Adrenal gland (tissue), 12 donors: ENCODE results near the gene MYZAP. TPM values are rescaled to one million over a fixed set of nuclear protein-coding genes. Genes with fewer than 3 reads are reported as not detected.

Source experiments
- DNase-seq, 7 donors: peaks; one replicate each; pipeline ENCODE4 v3.0.0-alpha.2; 2019 to 2020
- H3K27ac ChIP-seq, 5 donors: fragments of 200-600 bp; sonication (generic) in 4 of 5; 1 replicate in 3 of 5; 2 replicates in 2 of 5; pipeline versions ENCODE4 v1.5.1 to v1.8.0; 2016 to 2020; ENCODE audit warnings: mild to moderate bottlenecking in 1 of 5
- H3K27me3 ChIP-seq: fragments of 200-600 bp; 2 replicates; pipeline ENCODE4 v1.8.0; 2021
- H3K36me3 ChIP-seq, 2 donors: fragments of 200-600 bp; replicated peaks in 1 of 2; 1 replicate in 1 of 2; 2 replicates in 1 of 2; pipeline versions ENCODE4 v1.5.1 to v1.8.0; 2018 to 2022
- H3K4me1 ChIP-seq, 2 donors: fragments of 200-600 bp; replicated peaks in 1 of 2; 1 replicate in 1 of 2; 2 replicates in 1 of 2; pipeline versions ENCODE4 v1.5.1 to v1.8.0; 2018 to 2021
- H3K4me3 ChIP-seq, 4 donors: fragments of 200-600 bp; sonication (generic) in 3 of 4; one replicate each; pipeline ENCODE4 v1.5.1; 2016 to 2018
- H3K9me3 ChIP-seq, 3 donors: fragments of 200-600 bp; sonication (generic) in 1 of 3; replicated peaks in 1 of 3; 1 replicate in 2 of 3; 2 replicates in 1 of 3; pipeline versions ENCODE4 v1.5.1 to v1.8.0; 2016 to 2021
- CTCF ChIP-seq, 6 experiments: fragments of 450-650 bp in 4 of 6; fragments of 200-600 bp in 2 of 6; sonication (generic) in 1 of 6; IDR thresholded peaks; 1 replicate in 5 of 6; 2 replicates in 1 of 6; pipeline versions ENCODE4 v1.5.1 to v1.8.0; 2016 to 2021; ENCODE audit warnings: antibody characterized with exemption in 6 of 6, mild to moderate bottlenecking in 2 of 6, moderate library complexity in 1 of 6
- POLR2A ChIP-seq, 2 donors: fragments of 450-650 bp; IDR thresholded peaks; one replicate each; pipeline ENCODE4 v1.6.1; 2017; ENCODE audit warnings: antibody characterized with exemption in 2 of 2, mild to moderate bottlenecking in 2 of 2, moderate library complexity in 1 of 2
- WGBS, 4 donors: extraction: QIAGEN DNeasy Blood & Tissue Kit in 2 of 4; methylation state at CpG; one replicate each; pipeline versions ENCODE4 v1.1.5 to v1.1.7; 2013 to 2017; 5-methylcytosine and 5-hydroxymethylcytosine counted together
- intact Hi-C, 2 donors: fragments of 100-400 bp; cut with DNase I; formaldehyde crosslinking; loops; one replicate each; pipeline versions ENCODE4 v1.14.1 to v1.15.0; 2022 to 2023
- polyA plus RNA-seq, 3 donors: library from polyadenylated mRNA; stranded (reverse); fragments of 200-250 nt in 2 of 3; fragments of 350-450 nt in 1 of 3; fragmentation: Illumina TruSeq in 1 of 3; extraction: RNeasy Lipid Tissue Mini Kit (QIAGEN cat#74804) in 1 of 3; gene quantifications; one replicate each; pipeline ENCODE4 v1.2.3, GENCODE V29; 2013 to 2014
- total RNA-seq, 9 donors: library from RNA; depleted of rRNA in 4 of 9; stranded (reverse); fragments of >200 nt in 4 of 9; fragments of 120-200 nt in 1 of 9; fragmentation: NEBNext Ultra II Directional in 1 of 9; extraction: Animal tissue kit (Norgen Biotek cat#: 25700) in 1 of 9; gene quantifications; one replicate each; pipeline versions ENCODE4 v1.1.0 to v1.2.4, GENCODE V29; 2013 to 2023
- donor health status: healthy with polysubstance abuse.
- donor health status: Bipolar disorder and iron deficiency.
- donor health status: DM: yes; HTN: yes; CAD: no.
- donor health status: DM: no; HTN: no; CAD: no.
- donor health status: DM: no; HTN: no; CAD: no.
- donor health status: DM: yes; HTN: yes; CAD: no.

The MYZAP gene
- total and polyA plus RNA-seq, 12 donors = 21.4 to 176 (median 70.6) TPM

- no peak for TF ChIP-seq POLR2A (IDR thresholded peaks at IDR 0.05)
- TF ChIP-seq CTCF (IDR thresholded peaks at IDR 0.05) = no peak
These were observed 9.6 kb upstream of the MYZAP start for GRCh38 chr15:57582090-57582489.

GRCh38 chr15:57583282-57583681, 8.4 kb upstream of the MYZAP start:
- no peaks in the 10 kb centered on the region for H3K27me3 ChIP-seq
- no peaks in the 10 kb centered on the region for H3K9me3 ChIP-seq
- intact Hi-C loops = no loop called here
- DNase-seq = no peak
- no peaks in the 10 kb centered on the region for H3K36me3 ChIP-seq
- H3K4me3 ChIP-seq = no peak overlapping the region
- TF ChIP-seq CTCF (IDR thresholded peaks at IDR 0.05) (no peak), POLR2A (IDR thresholded peaks at IDR 0.05) (no peak)
- no peak overlapping the region for H3K27ac ChIP-seq
- no peaks in the 10 kb centered on the region for H3K4me1 ChIP-seq
- 81 to 85% (median 82%) methylated on average over 2 of the region's 2 CpGs for WGBS, 4 donors

More at GRCh38 chr15:57582090-57582489, 9.6 kb upstream of the MYZAP start:
- intact Hi-C loops = no loop called here
- no peak overlapping the region for H3K4me3 ChIP-seq
- DNase-seq = no peak
- no peaks in the 10 kb centered on the region for H3K4me1 ChIP-seq
- H3K9me3 ChIP-seq = no peaks in the 10 kb centered on the region
- WGBS, 4 donors = 89 to 100% (median 94%) methylated on average over 1 of the region's 1 CpG
- no peak overlapping the region for H3K27ac ChIP-seq
- no peaks in the 10 kb centered on the region for H3K36me3 ChIP-seq
- no peaks in the 10 kb centered on the region for H3K27me3 ChIP-seq

GRCh38 chr15:57583720-57584119, 8.0 kb upstream of the MYZAP start:
- no peak for TF ChIP-seq CTCF (IDR thresholded peaks at IDR 0.05)
- no peak for TF ChIP-seq POLR2A (IDR thresholded peaks at IDR 0.05)
- intact Hi-C loops = no loop called here
- no peak overlapping the region for H3K4me3 ChIP-seq
- H3K27ac ChIP-seq = no peak overlapping the region
- H3K27me3 ChIP-seq = no peaks in the 10 kb centered on the region
- no peaks in the 10 kb centered on the region for H3K9me3 ChIP-seq
- no peaks in the 10 kb centered on the region for H3K36me3 ChIP-seq
- DNase-seq = no peak
- WGBS, 4 donors = 87 to 93% (median 91%) methylated on average over 2 to 3 of the region's 3 CpGs
- H3K4me1 ChIP-seq = no peaks in the 10 kb centered on the region

- H3K4me3 ChIP-seq = no peak overlapping the region
- H3K27ac ChIP-seq = no peak overlapping the region
- whole genome bisulfite sequencing, 4 donors = 48 to 57% (median 56%) methylated on average over 6 of the region's 6 CpGs
- intact Hi-C loops = no loop called here
- H3K36me3 ChIP-seq = no peaks in the 10 kb centered on the region
- no peak for DNase-seq
- TF ChIP-seq POLR2A (IDR thresholded peaks at IDR 0.05) (no peak), CTCF (IDR thresholded peaks at IDR 0.05) (no peak)
- peaks cover 4 to 15% of the 10 kb centered on the region in 2 donors for H3K4me1 ChIP-seq
- H3K27me3 ChIP-seq = no peaks in the 10 kb centered on the region
- H3K9me3 ChIP-seq = no peaks in the 10 kb centered on the region
These were observed 4.9 kb upstream of the MYZAP start for GRCh38 chr15:57586661-57587424.
